BLaER1 treated with 17β-estradiol and CSF1 and Interleukin-3, amounts not matched to agents 10 nM and 100 nM (cell line): ENCODE measurements around the gene MAN1A1.

Experiments
- H3K27ac ChIP-seq, 11 experiments: shearing (Covaris generic); formaldehyde crosslinking; 2 replicates each; pipeline ENCODE4 v1.8.1; 2022
- H3K27me3 ChIP-seq, 11 experiments: shearing (Covaris generic); formaldehyde crosslinking; 2 replicates each; pipeline ENCODE4 v1.8.1; 2022
- H3K36me3 ChIP-seq, 11 experiments: shearing (Covaris generic); formaldehyde crosslinking; 2 replicates each; pipeline ENCODE4 v1.8.1; 2022
- H3K4me1 ChIP-seq, 10 experiments: shearing (Covaris generic); formaldehyde crosslinking; 2 replicates each; pipeline ENCODE4 v1.8.1; 2022
- H3K4me2 ChIP-seq, 11 experiments: shearing (Covaris generic); formaldehyde crosslinking; 2 replicates each; pipeline ENCODE4 v1.8.1; 2022
- H3K4me3 ChIP-seq, 10 experiments: shearing (Covaris generic); formaldehyde crosslinking; 2 replicates each; pipeline ENCODE4 v1.8.1; 2022
- H3K9ac ChIP-seq, 11 experiments: shearing (Covaris generic); formaldehyde crosslinking; 2 replicates each; pipeline ENCODE4 v1.8.1; 2022
- H3K9me3 ChIP-seq, 11 experiments: shearing (Covaris generic); formaldehyde crosslinking; replicated peaks in 1 of 11; 2 replicates each; pipeline ENCODE4 v1.8.1; 2022
- H4K20me1 ChIP-seq, 11 experiments: shearing (Covaris generic); formaldehyde crosslinking; 2 replicates each; pipeline ENCODE4 v1.8.1; 2022
- Cebpa-rat ChIP-seq, 11 experiments: shearing (Covaris generic); IDR thresholded peaks; 2 replicates each; pipeline ENCODE4 v1.8.1; 2022

The MAN1A1 gene

DNA sequence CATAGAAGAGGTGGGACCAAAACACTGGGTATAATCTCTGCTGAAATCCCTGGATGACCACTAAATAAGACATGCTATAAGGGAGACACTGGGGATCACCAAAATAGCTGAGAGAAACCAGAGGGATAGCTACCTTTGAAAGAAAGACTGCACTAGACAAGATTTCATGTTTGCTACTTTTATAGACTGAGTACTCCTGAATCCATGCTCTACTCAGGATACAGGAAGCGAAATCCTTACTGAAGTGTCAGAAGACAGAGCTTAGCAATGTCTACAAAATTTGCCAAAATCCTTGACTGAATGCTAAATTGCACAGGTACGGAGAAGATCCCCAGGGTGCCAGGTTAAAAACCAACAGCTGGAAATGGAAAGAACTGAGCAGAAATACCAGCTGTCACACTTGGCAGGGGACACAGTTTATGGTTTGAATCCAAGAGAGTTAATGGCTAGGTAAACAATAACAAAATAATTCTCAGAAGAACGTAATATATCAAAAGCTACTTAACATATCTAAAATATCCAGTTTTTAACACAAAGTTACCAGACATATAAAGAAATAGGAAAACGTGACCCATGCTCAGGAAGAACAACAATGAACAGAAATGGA is 125.4 kb downstream of the MAN1A1 start:
- H3K9me3 ChIP-seq: no peaks in the 10 kb centered on the region
- H3K27me3 ChIP-seq: no peaks in the 10 kb centered on the region
- H3K9ac ChIP-seq: no peak overlapping the region
- H3K4me2 ChIP-seq: no peak overlapping the region
- no peak overlapping the region for H3K27ac ChIP-seq
- TF ChIP-seq Cebpa-rat (IDR thresholded peaks at IDR 0.05): no peak
- H3K4me1 ChIP-seq: peaks cover 0 to 13% (median 3%) of the 10 kb centered on the region in 10 experiments; a peak in 6 of 20 replicates
- H3K36me3 ChIP-seq: no peaks in the 10 kb centered on the region
- H4K20me1 ChIP-seq: peaks cover 0 to 6% (median 0%) of the 10 kb centered on the region in 11 experiments; a peak in 2 of 22 replicates
- H3K4me3 ChIP-seq: no peak overlapping the region

GRCh38 chr6:119220452-119220851 is 129.1 kb downstream of the MAN1A1 start:
- peaks cover 0 to 6% (median 0%) of the 10 kb centered on the region in 11 experiments; a peak in 3 of 22 replicates for H4K20me1 ChIP-seq
- no peak for TF ChIP-seq Cebpa-rat (IDR thresholded peaks at IDR 0.05)
- H3K4me2 ChIP-seq: no peak overlapping the region
- no peak overlapping the region for H3K9ac ChIP-seq
- H3K27me3 ChIP-seq: no peaks in the 10 kb centered on the region
- no peaks in the 10 kb centered on the region for H3K9me3 ChIP-seq
- no peaks in the 10 kb centered on the region for H3K36me3 ChIP-seq
- peaks cover 0 to 3% (median 0%) of the 10 kb centered on the region in 10 experiments; a peak in 1 of 20 replicates for H3K4me1 ChIP-seq
- no peak overlapping the region for H3K4me3 ChIP-seq
- H3K27ac ChIP-seq: no peak overlapping the region

GRCh38 chr6:119218548-119218947 is 131.0 kb downstream of the MAN1A1 start:
- H3K9me3 ChIP-seq: no peaks in the 10 kb centered on the region
- TF ChIP-seq Cebpa-rat (IDR thresholded peaks at IDR 0.05): no peak
- no peak overlapping the region for H3K4me3 ChIP-seq
- no peak overlapping the region for H3K4me2 ChIP-seq
- no peak overlapping the region for H3K9ac ChIP-seq
- H3K36me3 ChIP-seq: no peaks in the 10 kb centered on the region
- H3K27ac ChIP-seq: no peak overlapping the region
- H3K27me3 ChIP-seq: no peaks in the 10 kb centered on the region
- no peaks in the 10 kb centered on the region; a peak in 3 of 22 replicates for H4K20me1 ChIP-seq
- H3K4me1 ChIP-seq: no peaks in the 10 kb centered on the region

GRCh38 chr6:119215885-119216590 is 133.5 kb downstream of the MAN1A1 start:
- H3K4me3 ChIP-seq: no peak overlapping the region
- H4K20me1 ChIP-seq: no peaks in the 10 kb centered on the region; a peak in 3 of 22 replicates
- no peak overlapping the region for H3K27ac ChIP-seq
- no peaks in the 10 kb centered on the region for H3K27me3 ChIP-seq
- no peaks in the 10 kb centered on the region for H3K9me3 ChIP-seq
- TF ChIP-seq Cebpa-rat (IDR thresholded peaks at IDR 0.05): no peak
- H3K36me3 ChIP-seq: no peaks in the 10 kb centered on the region
- no peak overlapping the region for H3K4me2 ChIP-seq
- no peak overlapping the region for H3K9ac ChIP-seq
- H3K4me1 ChIP-seq: no peaks in the 10 kb centered on the region

- Histone ChIP-seq H3K4me2 (no peak overlapping the region), H3K4me3 (no peak overlapping the region), H3K27ac (no peak overlapping the region), H3K27me3 (no peaks in the 10 kb centered on the region), H3K4me1 (no peaks in the 10 kb centered on the region), H3K9ac (no peak overlapping the region), H4K20me1 (no peaks in the 10 kb centered on the region; a peak in 3 of 22 replicates), H3K9me3 (no peaks in the 10 kb centered on the region), H3K36me3 (no peaks in the 10 kb centered on the region)
- TF ChIP-seq Cebpa-rat (IDR thresholded peaks at IDR 0.05): no peak
Measured at GRCh38 chr6:119215309-119215708, 134.3 kb downstream of the MAN1A1 start.

- Histone ChIP-seq H3K9me3 (no peaks in the 10 kb centered on the region), H3K27ac (no peak overlapping the region), H3K4me1 (peaks cover 8 to 22% (median 17%) of the 10 kb centered on the region in 10 experiments; a peak in 17 of 20 replicates), H4K20me1 (no peaks in the 10 kb centered on the region), H3K4me2 (no peak overlapping the region), H3K9ac (no peak overlapping the region), H3K4me3 (no peak overlapping the region), H3K27me3 (no peaks in the 10 kb centered on the region), H3K36me3 (no peaks in the 10 kb centered on the region)
- no peak for TF ChIP-seq Cebpa-rat (IDR thresholded peaks at IDR 0.05)
Measured at GRCh38 chr6:119210596-119210995, 139.0 kb downstream of the MAN1A1 start.

GRCh38 chr6:119209452-119210205 is 139.9 kb downstream of the MAN1A1 start:
- H3K9ac ChIP-seq: no peak overlapping the region
- peak in 3 of 11 experiments; percentile 25 to 61 (median 27); a peak in 3 of 22 replicates for TF ChIP-seq Cebpa-rat (IDR thresholded peaks at IDR 0.05)
- H4K20me1 ChIP-seq: no peaks in the 10 kb centered on the region
- H3K9me3 ChIP-seq: no peaks in the 10 kb centered on the region
- H3K36me3 ChIP-seq: 0 out of 22 replicates have a peak, but pooled peaks cover 0 to 1% (median 0%) of the 10 kb centered on the region in 11 experiments
- H3K27ac ChIP-seq: no peak overlapping the region
- peak overlapping the region in 6 of 11 experiments; percentile 4 to 48 (median 32); a peak in 7 of 22 replicates for H3K4me2 ChIP-seq
- H3K4me3 ChIP-seq: no peak overlapping the region
- H3K27me3 ChIP-seq: no peaks in the 10 kb centered on the region
- H3K4me1 ChIP-seq: peaks cover 8 to 22% (median 17%) of the 10 kb centered on the region in 10 experiments; a peak in 17 of 20 replicates

DNA sequence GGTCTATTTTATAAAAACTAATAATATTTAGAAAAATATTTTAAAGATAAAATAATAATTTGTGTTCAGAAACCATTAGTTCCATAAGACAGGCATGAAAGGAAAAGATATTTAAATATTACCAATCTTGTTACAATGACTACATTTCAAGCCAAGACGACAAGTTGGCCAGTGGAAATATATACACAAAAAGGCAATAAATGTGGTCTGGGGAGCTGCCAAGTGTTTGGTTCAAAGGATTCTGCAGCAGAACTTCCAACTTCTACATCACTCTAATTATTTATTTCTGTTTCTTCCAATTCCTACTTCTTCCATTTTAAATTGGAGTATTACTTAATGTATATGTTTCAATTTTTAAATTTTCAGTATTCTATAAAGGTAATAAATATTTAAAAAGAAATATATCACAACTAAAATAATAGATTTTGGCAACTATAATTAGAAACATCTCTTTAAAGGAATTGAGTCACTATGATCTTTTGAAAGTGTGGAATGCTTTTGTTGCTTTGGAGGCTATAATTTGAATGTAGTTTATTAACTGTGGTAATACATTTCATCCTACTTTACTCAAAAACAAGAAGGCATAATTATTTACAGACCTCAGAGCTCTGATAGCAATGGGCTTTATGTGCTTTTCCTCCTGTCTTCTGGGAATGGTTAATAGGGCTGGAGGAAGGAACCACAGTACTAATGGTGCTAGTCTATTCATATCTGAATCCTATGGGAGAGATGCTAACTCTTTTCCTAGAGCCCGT is 141.4 kb downstream of the MAN1A1 start:
- Histone ChIP-seq H3K9ac (no peak overlapping the region), H4K20me1 (no peaks in the 10 kb centered on the region), H3K27me3 (no peaks in the 10 kb centered on the region), H3K36me3 (peaks cover 0 to 14% (median 0%) of the 10 kb centered on the region in 11 experiments; a peak in 3 of 22 replicates), H3K4me3 (no peak overlapping the region), H3K9me3 (no peaks in the 10 kb centered on the region), H3K4me2 (no peak overlapping the region), H3K4me1 (peaks cover 8 to 22% (median 17%) of the 10 kb centered on the region in 10 experiments; a peak in 17 of 20 replicates), H3K27ac (no peak overlapping the region)
- TF ChIP-seq Cebpa-rat (IDR thresholded peaks at IDR 0.05): no peak
